ENCODE results near the gene CLCN5.

DNA sequence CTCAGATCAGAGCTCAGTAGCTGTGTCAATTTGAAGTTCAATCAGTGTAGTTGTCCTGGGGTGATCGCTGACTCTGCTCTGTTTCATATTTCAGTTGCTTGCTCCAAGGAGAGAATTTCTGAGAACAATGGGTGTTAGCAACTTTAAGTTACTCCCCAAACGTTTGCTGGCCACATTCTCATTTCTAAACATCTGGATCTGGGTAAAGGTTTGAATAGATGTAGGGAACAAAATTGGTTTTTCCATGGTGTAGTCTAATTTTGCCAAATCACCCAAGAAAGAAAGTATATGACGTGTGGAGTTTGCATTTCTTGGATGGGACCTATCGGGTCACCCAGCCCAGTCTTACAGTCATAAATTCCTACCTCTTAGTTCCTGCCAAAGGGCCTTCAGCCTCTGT, 174.7 kb downstream of the CLCN5 start:
- TF ChIP-seq, protein P1, sequence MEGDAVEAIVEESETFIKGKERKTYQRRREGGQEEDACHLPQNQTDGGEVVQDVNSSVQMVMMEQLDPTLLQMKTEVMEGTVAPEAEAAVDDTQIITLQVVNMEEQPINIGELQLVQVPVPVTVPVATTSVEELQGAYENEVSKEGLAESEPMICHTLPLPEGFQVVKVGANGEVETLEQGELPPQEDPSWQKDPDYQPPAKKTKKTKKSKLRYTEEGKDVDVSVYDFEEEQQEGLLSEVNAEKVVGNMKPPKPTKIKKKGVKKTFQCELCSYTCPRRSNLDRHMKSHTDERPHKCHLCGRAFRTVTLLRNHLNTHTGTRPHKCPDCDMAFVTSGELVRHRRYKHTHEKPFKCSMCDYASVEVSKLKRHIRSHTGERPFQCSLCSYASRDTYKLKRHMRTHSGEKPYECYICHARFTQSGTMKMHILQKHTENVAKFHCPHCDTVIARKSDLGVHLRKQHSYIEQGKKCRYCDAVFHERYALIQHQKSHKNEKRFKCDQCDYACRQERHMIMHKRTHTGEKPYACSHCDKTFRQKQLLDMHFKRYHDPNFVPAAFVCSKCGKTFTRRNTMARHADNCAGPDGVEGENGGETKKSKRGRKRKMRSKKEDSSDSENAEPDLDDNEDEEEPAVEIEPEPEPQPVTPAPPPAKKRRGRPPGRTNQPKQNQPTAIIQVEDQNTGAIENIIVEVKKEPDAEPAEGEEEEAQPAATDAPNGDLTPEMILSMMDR (IDR thresholded peaks at IDR 0.05) = no peak
- no peak for TF ChIP-seq POLR2A (IDR thresholded peaks at IDR 0.05)

Measured in Peyer's patch (tissue), 4 donors.